Ectodermal cell (in vitro differentiated cells): ENCODE measurements around the gene SIAH1.
"Not testable (repeated sequence)": the region's sequence is repeated elsewhere in the genome, so short reads cannot be mapped to it uniquely, and the experiment has no call there.

Experiments
- H3K27ac ChIP-seq: 2 replicates; pipeline ENCODE4 v1.7.0; 2013; ENCODE audit warnings: mild to moderate bottlenecking, low read depth, low read length; ENCODE audit not compliant: insufficient read depth, poor library complexity, severe bottlenecking
- H3K27me3 ChIP-seq: 2 replicates; pipeline ENCODE4 v1.7.0; 2013; ENCODE audit warnings: mild to moderate bottlenecking, low read length; ENCODE audit not compliant: insufficient read depth, control insufficient read depth, poor library complexity, severe bottlenecking
- H3K36me3 ChIP-seq: one replicate; pipeline ENCODE4 v1.7.0; 2013; ENCODE audit warnings: low read length; ENCODE audit not compliant: control insufficient read depth, insufficient read depth
- H3K4me1 ChIP-seq: one replicate; pipeline ENCODE4 v1.7.0; 2013; ENCODE audit warnings: low read length; ENCODE audit not compliant: control insufficient read depth, insufficient read depth
- H3K4me3 ChIP-seq: 2 replicates; pipeline ENCODE4 v1.7.0; 2013; ENCODE audit warnings: low read depth, low read length, control low read depth; ENCODE audit not compliant: insufficient read depth
- H3K9me3 ChIP-seq: 2 replicates; pipeline ENCODE4 v1.7.0; 2013; ENCODE audit warnings: mild to moderate bottlenecking, low read length, moderate library complexity; ENCODE audit not compliant: control insufficient read depth
- WGBS, 2 experiments: methylation state at CpG; one replicate each; pipeline ENCODE4 v1.1.7; 2013; ENCODE audit warnings: missing lambda C conversion rate in 2 of 2; 5-methylcytosine and 5-hydroxymethylcytosine counted together

SIAH1 gene

DNA sequence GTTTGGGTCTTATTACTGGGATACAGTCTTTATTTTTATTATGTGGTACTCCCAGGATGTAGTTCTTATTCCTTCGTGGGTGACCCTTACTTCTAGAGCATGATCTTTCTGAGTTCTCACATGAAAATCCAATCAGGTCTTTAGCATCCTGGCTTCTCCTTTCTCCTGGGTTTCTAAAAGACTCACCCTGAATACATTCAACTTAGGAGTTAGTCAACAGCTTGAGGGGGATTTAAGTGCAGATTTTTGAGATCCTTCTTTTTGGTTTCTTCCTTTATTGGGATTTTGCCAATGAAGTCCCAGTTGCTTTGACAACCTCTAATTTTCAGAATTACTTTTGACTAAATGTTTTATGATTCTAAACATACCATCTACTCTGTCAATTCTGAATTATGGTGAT lies 68.2 kb downstream of the SIAH1 start:
- WGBS, 2 experiments: 71 to 76% methylated on average over 1 of the region's 1 CpG
- no peaks in the 10 kb centered on the region for H3K4me1 ChIP-seq
- no peaks in the 10 kb centered on the region for H3K9me3 ChIP-seq
- H3K4me3 ChIP-seq: no peak overlapping the region
- H3K27me3 ChIP-seq: no peaks in the 10 kb centered on the region
- peaks cover 4% of the 10 kb centered on the region for H3K36me3 ChIP-seq
- no peak overlapping the region for H3K27ac ChIP-seq

DNA sequence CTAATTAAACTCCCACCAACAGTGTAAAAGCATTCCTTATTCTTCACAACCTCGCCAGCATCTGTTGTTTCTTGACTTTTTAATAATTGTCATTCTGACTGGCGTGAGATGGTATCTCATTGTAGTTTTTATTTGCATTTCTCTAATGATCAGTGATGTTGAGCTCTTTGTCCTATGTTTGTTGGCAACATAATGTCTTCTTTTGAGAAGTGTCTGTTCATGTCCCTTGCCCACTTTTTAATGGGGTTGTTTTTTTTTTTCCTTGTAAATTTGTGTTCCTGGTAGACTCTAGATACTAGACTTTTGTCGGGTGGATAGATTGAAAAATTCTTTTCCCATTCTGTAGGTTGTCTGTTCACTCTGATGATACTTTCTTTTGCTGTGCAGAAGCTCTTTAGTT lies 71.3 kb downstream of the SIAH1 start:
- H3K36me3 ChIP-seq, H3K27ac ChIP-seq, H3K4me3 ChIP-seq, H3K9me3 ChIP-seq, H3K27me3 ChIP-seq, H3K4me1 ChIP-seq: not testable (repeated sequence)
- 81 to 95% methylated on average over 3 of the region's 3 CpGs for WGBS, 2 experiments

DNA sequence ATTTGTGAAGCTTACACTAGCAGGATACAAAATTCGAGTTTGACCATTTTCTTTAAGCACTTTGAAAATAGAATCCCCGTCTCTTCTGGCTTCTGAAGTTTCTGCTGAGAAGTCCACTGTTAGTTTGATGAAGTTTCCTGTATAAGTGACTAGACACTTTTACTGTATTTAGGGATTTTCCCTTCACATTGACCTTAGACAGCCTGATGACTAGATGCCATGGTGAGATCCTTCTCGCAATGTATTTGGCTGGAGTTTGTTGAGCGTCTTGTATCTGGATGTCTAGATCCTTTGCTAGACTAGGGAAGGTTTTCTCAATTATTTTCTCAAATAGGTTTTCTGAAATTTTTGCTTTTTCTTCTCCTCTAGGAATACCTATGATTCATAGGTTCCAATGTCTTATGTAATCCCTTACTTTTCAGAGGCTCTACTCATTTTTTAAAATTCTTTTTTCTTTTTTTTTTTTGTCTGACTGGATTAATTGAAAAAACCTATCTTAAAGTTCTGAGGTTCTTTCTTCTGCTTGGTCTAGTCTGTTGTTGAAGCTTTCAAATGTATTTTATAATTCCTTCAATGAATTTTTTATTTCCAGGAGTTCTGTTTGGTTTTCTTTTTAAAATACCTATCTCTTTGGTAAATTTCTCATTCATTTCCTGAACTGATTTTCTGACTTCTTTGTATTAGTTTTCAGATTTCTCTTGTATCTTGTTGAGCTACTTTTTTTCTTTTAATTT lies 74.1 kb downstream of the SIAH1 start:
- H3K27me3 ChIP-seq: no peaks in the 10 kb centered on the region
- H3K27ac ChIP-seq: no peak overlapping the region
- H3K36me3 ChIP-seq: peaks cover 4% of the 10 kb centered on the region
- no peaks in the 10 kb centered on the region for H3K4me1 ChIP-seq
- no peak overlapping the region for H3K4me3 ChIP-seq
- 94 to 100% methylated on average over 4 of the region's 4 CpGs for WGBS, 2 experiments
- no peaks in the 10 kb centered on the region for H3K9me3 ChIP-seq
